Keratinocyte (primary cell): ENCODE data around the gene FAM3B. TPM values are rescaled to one million over a fixed set of nuclear protein-coding genes. Genes with fewer than 3 reads are reported as not detected.

Experiments
- DNase-seq: peaks from one replicate; pipeline ENCODE4 v3.0.0-alpha.2; 2011; ENCODE audit warnings: low read depth, missing footprints, low spot score
- FAIRE-seq: peaks from 2 replicates; lab custom pipeline; 2011; peaks lifted over from hg19 to GRCh38; lab: Jason Lieb, UNC
- H2AFZ ChIP-seq: 2 replicates; pipeline ENCODE4 v1.6.0; 2012; ENCODE audit warnings: low read length, control low read depth, inconsistent platforms; ENCODE audit not compliant: control insufficient read depth
- H3K27ac ChIP-seq: 2 replicates; pipeline ENCODE4 v1.5.1; 2011; ENCODE audit warnings: low read length; ENCODE audit not compliant: control insufficient read depth, insufficient read depth
- H3K27me3 ChIP-seq: 3 replicates; pipeline ENCODE4 v1.6.0; 2011; ENCODE audit warnings: low read length; ENCODE audit not compliant: control insufficient read depth, insufficient read depth; ENCODE audit errors: extremely low read depth
- H3K36me3 ChIP-seq, 2 experiments: 2 replicates in 1 of 2; 3 replicates in 1 of 2; pipeline ENCODE4 v1.5.1; 2011; ENCODE audit warnings: low read length in 2 of 2, mild to moderate bottlenecking in 1 of 2; ENCODE audit not compliant: control insufficient read depth in 2 of 2, insufficient read depth in 2 of 2; ENCODE audit errors: extremely low read depth in 1 of 2
- H3K4me1 ChIP-seq: 3 replicates; pipeline ENCODE4 v1.5.1; 2011; ENCODE audit warnings: low read length; ENCODE audit not compliant: control insufficient read depth, insufficient read depth; ENCODE audit errors: extremely low read depth
- H3K4me2 ChIP-seq: 3 replicates; pipeline ENCODE4 v1.6.0; 2011; ENCODE audit warnings: low read depth, low read length; ENCODE audit not compliant: control insufficient read depth, insufficient read depth; ENCODE audit errors: extremely low read depth
- H3K4me3 ChIP-seq, 3 experiments: fragments of 200-600 bp in 1 of 3; sonication (generic) in 1 of 3; 2 replicates in 2 of 3; 3 replicates in 1 of 3; pipeline ENCODE4 v1.5.1; 2011 to 2016; ENCODE audit warnings: low read length in 3 of 3, mild to moderate bottlenecking in 3 of 3, control low read depth in 2 of 3, inconsistent platforms in 1 of 3, low read depth in 1 of 3, mixed read lengths in 1 of 3, mixed run types in 1 of 3, moderate library complexity in 1 of 3; ENCODE audit not compliant: control insufficient read depth in 2 of 3, insufficient read depth in 2 of 3; ENCODE audit errors: extremely low read depth in 1 of 3
- H3K79me2 ChIP-seq: 2 replicates; pipeline ENCODE4 v1.6.0; 2012; ENCODE audit warnings: low read length; ENCODE audit not compliant: control insufficient read depth, insufficient read depth
- H3K9ac ChIP-seq: 3 replicates; pipeline ENCODE4 v1.6.0; 2011; ENCODE audit warnings: low read length; ENCODE audit not compliant: control insufficient read depth, insufficient read depth; ENCODE audit errors: extremely low read depth
- H3K9me1 ChIP-seq: 3 replicates; pipeline ENCODE4 v1.6.0; 2011; ENCODE audit warnings: low read length; ENCODE audit not compliant: control insufficient read depth, insufficient read depth; ENCODE audit errors: extremely low read depth
- H3K9me3 ChIP-seq: 2 replicates; pipeline ENCODE4 v1.5.1; 2012; ENCODE audit warnings: low read depth, low read length; ENCODE audit not compliant: control insufficient read depth
- H4K20me1 ChIP-seq: 3 replicates; pipeline ENCODE4 v1.6.0; 2011; ENCODE audit warnings: low read length; ENCODE audit not compliant: control insufficient read depth, insufficient read depth; ENCODE audit errors: extremely low read depth
- EZH2 ChIP-seq: IDR thresholded peaks from one replicate; pipeline ENCODE4 v1.6.1; 2012; ENCODE audit warnings: inconsistent platforms, mild to moderate bottlenecking, low read length, moderate library complexity
- dilution Hi-C: fragments of 300-500 bp; cut with MboI; formaldehyde crosslinking; loops from one replicate; pipeline ENCODE4 v1.7.0; 2020; ENCODE audit warnings: low sequenced_read_pairs; ENCODE audit not compliant: extremely low pct_ligation_motif_present
- polyA plus RNA-seq, 5 experiments: library from polyadenylated mRNA; depleted of rRNA in 3 of 5; stranded (reverse) in 3 of 5; stranded (forward) in 1 of 5; unstranded in 1 of 5; fragments of >200 nt; gene quantifications; 1 replicate in 1 of 5; 2 replicates in 3 of 5; 3 replicates in 1 of 5; pipeline versions ENCODE4 v1.2.1 to v1.2.3, GENCODE V29; 2011 to 2012; ENCODE audit warnings: missing spikeins in 2 of 5, low read depth in 1 of 5, low replicate concordance in 1 of 5
- TF ChIP-seq, protein P1 (sequence below), 3 experiments: IDR thresholded peaks in 1 of 3; conservative IDR thresholded peaks in 1 of 3; optimal IDR thresholded peaks in 1 of 3; 2 replicates in 2 of 3; 3 replicates in 1 of 3; pipeline versions ENCODE3 to v1.5.1; 2011; ENCODE audit warnings: low read length in 3 of 3, mild to moderate bottlenecking in 3 of 3, moderate library complexity in 2 of 3, control low read depth in 1 of 3, inconsistent platforms in 1 of 3; ENCODE audit not compliant: insufficient read depth in 2 of 3; ENCODE audit errors: extremely low read depth in 1 of 3

Gene FAM3B
- polyA plus RNA-seq, 1 donor (not counting 4 experiments of a cell fraction or from before 2014, with no cell fraction given): not detected

DNA sequence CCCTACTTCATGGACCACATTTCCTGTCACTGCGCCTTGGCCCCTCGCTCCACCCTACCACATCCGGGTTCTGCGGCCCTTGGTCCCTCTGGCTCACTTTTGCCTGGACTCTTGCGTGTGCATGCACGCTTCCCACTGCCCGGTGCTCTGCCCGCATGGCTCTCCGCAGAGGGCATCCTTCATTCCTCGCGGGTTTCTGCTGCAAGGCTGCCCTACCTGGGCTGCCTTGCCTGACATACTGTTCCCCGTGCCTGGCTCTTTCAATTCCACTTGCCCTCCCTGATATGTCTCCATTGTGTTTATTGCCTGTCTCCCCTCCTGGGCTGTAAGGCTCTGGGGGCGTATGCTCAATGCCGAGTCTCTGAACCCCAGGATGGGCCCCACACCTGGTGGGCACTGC lies 71.7 kb downstream of the FAM3B start:
- no peak for DNase-seq
- H3K27me3 ChIP-seq: peaks cover 4% of the 10 kb centered on the region
- no peaks in the 10 kb centered on the region for H3K9me1 ChIP-seq
- H4K20me1 ChIP-seq: no peaks in the 10 kb centered on the region
- TF ChIP-seq EZH2: no peak
- TF ChIP-seq, protein P1, sequence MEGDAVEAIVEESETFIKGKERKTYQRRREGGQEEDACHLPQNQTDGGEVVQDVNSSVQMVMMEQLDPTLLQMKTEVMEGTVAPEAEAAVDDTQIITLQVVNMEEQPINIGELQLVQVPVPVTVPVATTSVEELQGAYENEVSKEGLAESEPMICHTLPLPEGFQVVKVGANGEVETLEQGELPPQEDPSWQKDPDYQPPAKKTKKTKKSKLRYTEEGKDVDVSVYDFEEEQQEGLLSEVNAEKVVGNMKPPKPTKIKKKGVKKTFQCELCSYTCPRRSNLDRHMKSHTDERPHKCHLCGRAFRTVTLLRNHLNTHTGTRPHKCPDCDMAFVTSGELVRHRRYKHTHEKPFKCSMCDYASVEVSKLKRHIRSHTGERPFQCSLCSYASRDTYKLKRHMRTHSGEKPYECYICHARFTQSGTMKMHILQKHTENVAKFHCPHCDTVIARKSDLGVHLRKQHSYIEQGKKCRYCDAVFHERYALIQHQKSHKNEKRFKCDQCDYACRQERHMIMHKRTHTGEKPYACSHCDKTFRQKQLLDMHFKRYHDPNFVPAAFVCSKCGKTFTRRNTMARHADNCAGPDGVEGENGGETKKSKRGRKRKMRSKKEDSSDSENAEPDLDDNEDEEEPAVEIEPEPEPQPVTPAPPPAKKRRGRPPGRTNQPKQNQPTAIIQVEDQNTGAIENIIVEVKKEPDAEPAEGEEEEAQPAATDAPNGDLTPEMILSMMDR (optimal IDR thresholded peaks at IDR 0.05 in 1 of 3, IDR thresholded peaks at IDR 0.05 in 1 of 3, conservative IDR thresholded peaks at IDR 0.05 in 1 of 3; ENCODE audit: extremely low read depth in 1 of 3, insufficient read depth in 2 of 3, low read length in 3 of 3): no peak
- no peak for FAIRE-seq
- no peak overlapping the region for H3K4me3 ChIP-seq
- dilution Hi-C loops: no loop called here
- no peaks in the 10 kb centered on the region for H3K79me2 ChIP-seq
- no peaks in the 10 kb centered on the region for H3K4me1 ChIP-seq
- H3K27ac ChIP-seq: no peak overlapping the region
- no peaks in the 10 kb centered on the region for H3K9me3 ChIP-seq
- no peak overlapping the region for H3K4me2 ChIP-seq
- no peaks in the 10 kb centered on the region for H3K36me3 ChIP-seq
- no peak overlapping the region for H2AFZ ChIP-seq
- H3K9ac ChIP-seq: no peak overlapping the region

DNA sequence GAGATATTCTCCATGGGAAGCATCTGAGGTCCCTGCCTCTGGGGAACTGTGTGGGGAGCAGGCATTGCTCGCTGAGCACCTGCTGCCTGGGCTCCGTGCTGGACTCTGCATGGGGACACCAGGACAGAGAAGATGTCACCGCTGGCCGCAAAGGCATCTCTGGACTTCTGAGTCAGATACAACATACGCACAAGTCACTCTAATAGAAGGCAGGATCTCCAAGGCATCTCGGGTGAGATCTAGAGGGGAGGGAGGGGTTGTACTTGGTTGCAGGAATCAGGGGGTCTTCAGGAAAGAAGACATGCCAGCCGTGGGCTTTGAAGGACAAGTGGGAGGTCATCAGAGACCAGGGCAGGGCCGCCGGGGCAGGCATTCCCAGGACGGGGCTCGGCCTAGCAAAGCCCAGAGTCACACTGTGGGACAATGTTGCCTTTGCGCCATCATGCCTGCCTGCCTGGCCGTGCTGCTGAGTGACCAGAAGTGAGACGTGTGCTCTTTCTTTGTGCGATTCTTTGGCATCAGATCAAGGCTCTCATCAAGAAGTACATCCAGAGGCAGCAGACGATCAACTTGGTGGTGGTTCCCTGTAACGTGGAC lies 73.5 kb downstream of the FAM3B start:
- no peak for FAIRE-seq
- no peaks in the 10 kb centered on the region for H4K20me1 ChIP-seq
- dilution Hi-C loops: no loop called here

More for the DNA sequence above, 73.5 kb downstream of the FAM3B start:
- Histone ChIP-seq H3K4me1 (no peaks in the 10 kb centered on the region), H3K27me3 (peaks cover 4% of the 10 kb centered on the region), H3K9me3 (no peaks in the 10 kb centered on the region), H3K9ac (no peak overlapping the region), H2AFZ (no peak overlapping the region), H3K36me3 (no peaks in the 10 kb centered on the region), H3K27ac (no peak overlapping the region), H3K4me3 (no peak overlapping the region), H3K4me2 (no peak overlapping the region), H3K79me2 (no peaks in the 10 kb centered on the region), H3K9me1 (no peaks in the 10 kb centered on the region)
- DNase-seq: no peak
- no peak for TF ChIP-seq EZH2
- TF ChIP-seq, protein P1 (optimal IDR thresholded peaks at IDR 0.05 in 1 of 3, IDR thresholded peaks at IDR 0.05 in 1 of 3, conservative IDR thresholded peaks at IDR 0.05 in 1 of 3; ENCODE audit: extremely low read depth in 1 of 3, insufficient read depth in 2 of 3, low read length in 3 of 3): no peak
